ENCODE data around the gene LIM2. TPM values are rescaled to one million over a fixed set of nuclear protein-coding genes. Genes with fewer than 3 reads are reported as not detected.

The LIM2 gene
- total RNA-seq, 1 experiment from 2014 or later: not detected

DNA sequence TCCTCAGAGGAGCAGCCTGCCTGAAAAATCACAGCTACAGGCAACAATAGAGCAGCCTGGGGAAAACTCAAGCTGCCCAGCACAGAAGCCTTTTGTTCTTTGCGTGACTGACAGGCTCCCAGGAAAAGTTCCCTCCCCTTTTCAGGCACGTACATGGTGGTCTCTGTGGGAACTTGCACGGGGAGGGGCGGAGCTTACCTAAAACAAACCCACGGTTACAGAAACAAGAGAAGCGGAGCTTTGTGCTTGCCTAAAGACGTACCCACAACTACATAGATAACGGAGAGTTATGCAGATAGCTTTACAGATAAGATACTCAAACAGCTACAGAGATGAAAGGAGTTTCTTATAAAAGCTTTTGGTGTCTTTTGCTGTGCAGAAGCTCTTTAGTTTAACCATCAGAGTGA, 33.0 kb downstream of the LIM2 start:
- Histone ChIP-seq H3K9me2 (ENCODE audit: insufficient read depth) (no peaks in the 10 kb centered on the region), H3K4me3 (no peak overlapping the region), H3K4me2 (no peak overlapping the region), H3K27ac (no peak overlapping the region), H3K79me2 (ENCODE audit: low read depth) (no peaks in the 10 kb centered on the region), H3K9me3 (ENCODE audit: insufficient read depth, low read depth) (no peaks in the 10 kb centered on the region), H3F3A (ENCODE audit: insufficient read depth, low read depth) (peaks cover 12% of the 10 kb centered on the region), H3K27me3 (ENCODE audit: insufficient read depth, low read depth) (no peaks in the 10 kb centered on the region), H4K20me1 (ENCODE audit: insufficient read depth) (peaks cover 7% of the 10 kb centered on the region; the same call in 1 of the 2 replicates), H2AFZ (no peak overlapping the region), H3K4me1 (replicated peaks; ENCODE audit: insufficient read depth) (peaks cover 8% of the 10 kb centered on the region), H3K36me3 (ENCODE audit: low read depth) (no peaks in the 10 kb centered on the region)
- CTCF ChIA-PET: no interaction called here
- no peak for TF ChIP-seq EZH2 (IDR thresholded peaks at IDR 0.05; ENCODE audit: low read depth)
- TF ChIP-seq, protein P1, sequence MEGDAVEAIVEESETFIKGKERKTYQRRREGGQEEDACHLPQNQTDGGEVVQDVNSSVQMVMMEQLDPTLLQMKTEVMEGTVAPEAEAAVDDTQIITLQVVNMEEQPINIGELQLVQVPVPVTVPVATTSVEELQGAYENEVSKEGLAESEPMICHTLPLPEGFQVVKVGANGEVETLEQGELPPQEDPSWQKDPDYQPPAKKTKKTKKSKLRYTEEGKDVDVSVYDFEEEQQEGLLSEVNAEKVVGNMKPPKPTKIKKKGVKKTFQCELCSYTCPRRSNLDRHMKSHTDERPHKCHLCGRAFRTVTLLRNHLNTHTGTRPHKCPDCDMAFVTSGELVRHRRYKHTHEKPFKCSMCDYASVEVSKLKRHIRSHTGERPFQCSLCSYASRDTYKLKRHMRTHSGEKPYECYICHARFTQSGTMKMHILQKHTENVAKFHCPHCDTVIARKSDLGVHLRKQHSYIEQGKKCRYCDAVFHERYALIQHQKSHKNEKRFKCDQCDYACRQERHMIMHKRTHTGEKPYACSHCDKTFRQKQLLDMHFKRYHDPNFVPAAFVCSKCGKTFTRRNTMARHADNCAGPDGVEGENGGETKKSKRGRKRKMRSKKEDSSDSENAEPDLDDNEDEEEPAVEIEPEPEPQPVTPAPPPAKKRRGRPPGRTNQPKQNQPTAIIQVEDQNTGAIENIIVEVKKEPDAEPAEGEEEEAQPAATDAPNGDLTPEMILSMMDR (conservative IDR thresholded peaks at IDR 0.05): no peak
- intact Hi-C loops (cut with micrococcal nuclease; ENCODE audit: unreplicated experiment): no loop called here
- no peak for DNase-seq
- no TSS peak for BruUV-seq (replicated peaks)
- POLR2A ChIA-PET (ENCODE audit: unreplicated experiment): no interaction called here

DNA sequence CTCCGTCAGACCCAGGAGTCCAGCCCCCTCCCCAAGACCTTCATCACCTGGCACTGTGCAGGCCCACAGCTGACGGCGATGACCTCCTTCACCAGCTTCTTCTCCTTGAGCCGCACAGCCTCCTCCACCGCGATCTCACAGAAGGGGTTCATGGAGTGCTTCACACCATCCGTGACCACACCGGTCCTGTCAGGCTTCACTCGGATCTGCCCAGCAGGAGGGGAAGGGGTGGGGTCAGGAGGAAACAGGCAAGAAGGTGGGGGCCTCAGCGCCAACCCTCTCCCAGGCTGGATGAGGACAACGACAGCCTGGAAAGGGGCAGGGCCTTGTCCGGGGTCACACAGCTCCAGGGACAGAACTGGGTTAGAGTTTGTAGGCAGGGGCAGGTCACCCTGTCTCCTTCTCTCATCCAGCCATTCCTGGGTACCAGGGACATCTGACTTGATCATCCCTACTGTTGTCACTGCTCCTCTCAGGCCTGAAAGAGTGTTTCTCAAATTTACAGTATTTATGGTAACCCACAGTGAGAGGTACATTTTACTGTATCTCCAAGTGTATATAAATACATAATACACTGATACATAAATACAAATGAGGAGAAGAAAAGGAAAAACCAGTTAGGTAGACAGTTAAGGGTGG, 33.6 kb downstream of the LIM2 start:
- DNase-seq: no peak
- no peak for TF ChIP-seq EZH2 (IDR thresholded peaks at IDR 0.05; ENCODE audit: low read depth)
- TF ChIP-seq, protein P1 (conservative IDR thresholded peaks at IDR 0.05): no peak
- peaks cover 8% of the 10 kb centered on the region for H3K4me1 ChIP-seq (replicated peaks; ENCODE audit: insufficient read depth)
- no TSS peak for BruUV-seq (replicated peaks)
- no peak overlapping the region for H3K4me3 ChIP-seq
- H3K9me2 ChIP-seq (ENCODE audit: insufficient read depth): no peaks in the 10 kb centered on the region
- H3K27me3 ChIP-seq (ENCODE audit: insufficient read depth, low read depth): no peaks in the 10 kb centered on the region
- no peak overlapping the region for H2AFZ ChIP-seq
- no peak overlapping the region for H3K4me2 ChIP-seq
- CTCF ChIA-PET: no interaction called here
- H3K27ac ChIP-seq: no peak overlapping the region
- no peaks in the 10 kb centered on the region for H3K36me3 ChIP-seq (ENCODE audit: low read depth)
- intact Hi-C loops (cut with micrococcal nuclease; ENCODE audit: unreplicated experiment): no loop called here
- H3K9me3 ChIP-seq (ENCODE audit: insufficient read depth, low read depth): no peaks in the 10 kb centered on the region
- H3F3A ChIP-seq (ENCODE audit: insufficient read depth, low read depth): peaks cover 14% of the 10 kb centered on the region
- POLR2A ChIA-PET (ENCODE audit: unreplicated experiment): no interaction called here
- no peaks in the 10 kb centered on the region for H3K79me2 ChIP-seq (ENCODE audit: low read depth)
- peaks cover 7% of the 10 kb centered on the region; the same call in 1 of the 2 replicates for H4K20me1 ChIP-seq (ENCODE audit: insufficient read depth)

DNA sequence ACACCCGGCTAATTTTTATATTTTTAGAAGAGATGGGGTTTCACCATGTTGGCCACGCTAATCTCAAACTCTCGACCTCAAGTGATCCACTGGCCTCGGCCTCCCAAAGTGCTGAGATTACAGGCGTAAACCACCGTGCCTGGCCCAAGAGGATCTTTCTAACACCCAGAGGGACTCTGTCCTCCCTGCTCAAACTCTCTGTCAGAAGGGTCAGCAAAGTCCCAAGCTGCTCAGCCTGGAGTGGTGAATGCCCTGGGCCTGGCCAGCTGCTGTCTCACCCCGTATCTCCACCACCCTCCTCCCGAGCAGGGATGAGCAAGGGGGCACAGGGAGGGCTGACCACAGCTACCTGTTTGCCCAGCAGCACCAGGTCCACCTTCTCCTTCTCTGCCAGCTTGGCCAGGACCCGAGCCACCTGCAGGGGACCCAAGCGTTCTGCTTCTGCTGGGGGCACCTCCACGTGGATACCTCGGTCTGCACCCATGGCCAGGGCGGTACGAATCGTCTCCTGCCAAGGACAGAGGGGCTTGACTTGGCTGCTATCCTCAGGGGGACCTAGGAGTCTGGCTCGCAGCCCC, 34.9 kb downstream of the LIM2 start:
- no peak overlapping the region for H2AFZ ChIP-seq
- no peak overlapping the region for H3K4me2 ChIP-seq
- no peak overlapping the region for H3K4me3 ChIP-seq
- TF ChIP-seq EZH2 (IDR thresholded peaks at IDR 0.05; ENCODE audit: low read depth): no peak
- TF ChIP-seq, protein P1 (conservative IDR thresholded peaks at IDR 0.05): no peak
- peaks cover 8% of the 10 kb centered on the region for H3K4me1 ChIP-seq (replicated peaks; ENCODE audit: insufficient read depth)
- H3K79me2 ChIP-seq (ENCODE audit: low read depth): no peaks in the 10 kb centered on the region
- H3K27me3 ChIP-seq (ENCODE audit: insufficient read depth, low read depth): no peaks in the 10 kb centered on the region
- no peaks in the 10 kb centered on the region for H3K9me3 ChIP-seq (ENCODE audit: insufficient read depth, low read depth)
- ChIA-PET CTCF (no interaction called here), POLR2A (ENCODE audit: unreplicated experiment) (no interaction called here)
- intact Hi-C loops (cut with micrococcal nuclease; ENCODE audit: unreplicated experiment): no loop called here
- no peak overlapping the region for H3K27ac ChIP-seq
- peaks cover 17% of the 10 kb centered on the region for H3F3A ChIP-seq (ENCODE audit: insufficient read depth, low read depth)
- BruUV-seq (replicated peaks): no TSS peak
- H4K20me1 ChIP-seq (ENCODE audit: insufficient read depth): peaks cover 7% of the 10 kb centered on the region; the same call in 1 of the 2 replicates
- no peaks in the 10 kb centered on the region for H3K9me2 ChIP-seq (ENCODE audit: insufficient read depth)
- H3K36me3 ChIP-seq (ENCODE audit: low read depth): no peaks in the 10 kb centered on the region
- no peak for DNase-seq

Measured in PC-9 (cell line).